Mucosa of descending colon (tissue), 3 donors: ENCODE data around the gene NNT. TPM values are rescaled to one million over a fixed set of nuclear protein-coding genes. Genes with fewer than 3 reads are reported as not detected.
"Not testable (repeated sequence)": the region's sequence is repeated elsewhere in the genome, so short reads cannot be mapped to it uniquely, and the experiment has no call there.

Experiments used
- ATAC-seq: fragments of 200-7000 bp; cut with Tn5 transposase; one replicate; pipeline ENCODE4 v1.9.1; 2020; ENCODE audit warnings: mild to moderate bottlenecking, moderate library complexity
- DNase-seq, 3 donors: peaks; one replicate each; pipeline ENCODE4 v3.0.0-alpha.2; 2020
- H3K36me3 ChIP-seq: fragments of 200-600 bp; one replicate; pipeline ENCODE4 v1.8.0; 2021; ENCODE audit warnings: low read depth, mild to moderate bottlenecking
- H3K4me1 ChIP-seq: fragments of 200-600 bp; one replicate; pipeline ENCODE4 v1.8.0; 2021; ENCODE audit warnings: low read depth, mild to moderate bottlenecking
- H3K4me3 ChIP-seq: fragments of 200-600 bp; one replicate; pipeline ENCODE4 v1.8.0; 2021; ENCODE audit warnings: mild to moderate bottlenecking
- H3K9me3 ChIP-seq: fragments of 200-600 bp; one replicate; pipeline ENCODE4 v1.8.0; 2021; ENCODE audit warnings: mild to moderate bottlenecking
- intact Hi-C, 2 donors: fragments of 100-400 bp; cut with DNase I in 1 of 2; cut with micrococcal nuclease in 1 of 2; formaldehyde crosslinking; loops; one replicate each; pipeline versions ENCODE4 v1.11.0 to v1.11.1; 2022; cut with DNase I, micrococcal nuclease
- total RNA-seq, 3 donors: library from RNA; stranded (reverse); fragmentation: NEBNext Ultra II Directional in 2 of 3; extraction: Animal tissue kit (Norgen Biotek cat#: 25700) in 2 of 3; gene quantifications; one replicate each; pipeline versions ENCODE4 v1.2.1 to v1.2.4, GENCODE V29; 2021 to 2023
- TF ChIP-seq, protein P1 (sequence below): fragments of 200-600 bp; IDR thresholded peaks from one replicate; pipeline ENCODE4 v1.8.0; 2022; ENCODE audit warnings: antibody characterized with exemption, mild to moderate bottlenecking
- donor health status: DM: no; HTN: no; CAD: no; lungs with moderate emphysema.
- donor health status: DM: no; HTN: no; CAD: no.
- donor health status: DM: no; HTN: yes; CAD: no.

Gene NNT
- total RNA-seq, 3 donors from 2014 or later: 111 to 121 (median 119) TPM

DNA sequence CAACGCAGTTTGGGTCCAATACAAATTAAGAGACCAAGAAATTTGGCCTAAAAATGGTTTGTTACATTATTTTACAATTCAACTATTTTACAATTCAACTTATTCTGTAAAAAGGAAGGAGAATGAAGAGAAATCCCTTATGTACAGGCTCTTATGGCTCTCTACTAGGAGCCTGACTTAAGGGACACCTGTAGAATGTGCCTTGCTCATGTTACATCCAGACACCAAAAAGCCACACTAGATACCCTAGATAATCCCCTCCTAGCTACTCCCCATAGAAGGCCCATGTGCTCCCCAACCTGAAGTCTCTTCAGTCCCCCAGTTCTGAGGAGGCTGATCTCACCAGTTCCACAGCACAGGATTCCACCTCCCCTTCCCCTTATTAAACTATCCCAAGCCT is 14.1 kb upstream of the NNT start:
- no peaks in the 10 kb centered on the region for H3K36me3 ChIP-seq
- no peak for DNase-seq
- H3K9me3 ChIP-seq: no peaks in the 10 kb centered on the region
- H3K4me3 ChIP-seq: no peak overlapping the region
- H3K4me1 ChIP-seq: no peaks in the 10 kb centered on the region
- intact Hi-C loops: no loop called here
- TF ChIP-seq, protein P1, sequence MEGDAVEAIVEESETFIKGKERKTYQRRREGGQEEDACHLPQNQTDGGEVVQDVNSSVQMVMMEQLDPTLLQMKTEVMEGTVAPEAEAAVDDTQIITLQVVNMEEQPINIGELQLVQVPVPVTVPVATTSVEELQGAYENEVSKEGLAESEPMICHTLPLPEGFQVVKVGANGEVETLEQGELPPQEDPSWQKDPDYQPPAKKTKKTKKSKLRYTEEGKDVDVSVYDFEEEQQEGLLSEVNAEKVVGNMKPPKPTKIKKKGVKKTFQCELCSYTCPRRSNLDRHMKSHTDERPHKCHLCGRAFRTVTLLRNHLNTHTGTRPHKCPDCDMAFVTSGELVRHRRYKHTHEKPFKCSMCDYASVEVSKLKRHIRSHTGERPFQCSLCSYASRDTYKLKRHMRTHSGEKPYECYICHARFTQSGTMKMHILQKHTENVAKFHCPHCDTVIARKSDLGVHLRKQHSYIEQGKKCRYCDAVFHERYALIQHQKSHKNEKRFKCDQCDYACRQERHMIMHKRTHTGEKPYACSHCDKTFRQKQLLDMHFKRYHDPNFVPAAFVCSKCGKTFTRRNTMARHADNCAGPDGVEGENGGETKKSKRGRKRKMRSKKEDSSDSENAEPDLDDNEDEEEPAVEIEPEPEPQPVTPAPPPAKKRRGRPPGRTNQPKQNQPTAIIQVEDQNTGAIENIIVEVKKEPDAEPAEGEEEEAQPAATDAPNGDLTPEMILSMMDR: no peak
- no peak for ATAC-seq

DNA sequence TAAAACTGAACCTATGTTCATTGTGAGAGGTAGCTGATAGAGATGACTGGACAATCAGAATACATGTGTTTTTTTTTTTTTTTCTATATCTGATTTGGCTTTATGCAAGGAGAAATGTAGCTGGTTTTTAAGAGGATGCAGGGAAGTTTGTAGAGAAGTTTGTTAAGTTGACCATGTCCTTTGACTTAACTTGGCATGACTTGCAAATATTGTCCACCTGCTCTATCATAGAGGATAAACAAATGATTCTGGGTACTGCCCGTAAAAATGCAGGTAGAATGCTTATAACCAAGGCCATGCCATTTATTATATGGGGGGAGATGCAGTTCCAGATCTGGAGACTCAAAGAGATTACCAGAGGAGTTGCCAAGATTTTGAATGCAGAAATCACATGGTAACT is 13.7 kb upstream of the NNT start:
- H3K4me3 ChIP-seq: no peak overlapping the region
- no peaks in the 10 kb centered on the region for H3K36me3 ChIP-seq
- ATAC-seq (no peak), DNase-seq (no peak)
- TF ChIP-seq, protein P1: no peak
- intact Hi-C loops: no loop called here
- no peaks in the 10 kb centered on the region for H3K9me3 ChIP-seq
- no peaks in the 10 kb centered on the region for H3K4me1 ChIP-seq

DNA sequence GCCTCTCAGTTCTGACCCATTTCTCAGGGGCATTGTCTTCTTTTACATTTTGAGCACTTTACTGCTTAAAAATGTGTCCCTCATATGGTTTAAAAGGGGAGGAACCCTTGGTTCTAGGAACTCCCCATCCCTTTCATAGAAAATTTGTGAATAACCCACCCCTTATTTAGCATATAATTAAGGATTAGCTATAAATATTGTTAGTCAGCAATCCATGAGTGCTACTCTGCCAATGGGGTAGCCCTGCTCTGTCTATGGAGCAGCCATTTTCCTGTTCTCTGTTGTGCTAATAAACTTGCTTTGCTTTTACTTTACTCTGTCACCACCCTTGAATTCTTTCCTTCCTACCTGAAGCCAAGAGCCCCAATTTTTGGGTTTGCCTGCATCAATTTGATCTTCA is 12.3 kb upstream of the NNT start:
- Histone ChIP-seq H3K4me3 (no peak overlapping the region), H3K4me1 (no peaks in the 10 kb centered on the region), H3K9me3 (no peaks in the 10 kb centered on the region), H3K36me3 (no peaks in the 10 kb centered on the region)
- TF ChIP-seq, protein P1: no peak
- no peak for DNase-seq
- ATAC-seq: no peak
- intact Hi-C loops: no loop called here

DNA sequence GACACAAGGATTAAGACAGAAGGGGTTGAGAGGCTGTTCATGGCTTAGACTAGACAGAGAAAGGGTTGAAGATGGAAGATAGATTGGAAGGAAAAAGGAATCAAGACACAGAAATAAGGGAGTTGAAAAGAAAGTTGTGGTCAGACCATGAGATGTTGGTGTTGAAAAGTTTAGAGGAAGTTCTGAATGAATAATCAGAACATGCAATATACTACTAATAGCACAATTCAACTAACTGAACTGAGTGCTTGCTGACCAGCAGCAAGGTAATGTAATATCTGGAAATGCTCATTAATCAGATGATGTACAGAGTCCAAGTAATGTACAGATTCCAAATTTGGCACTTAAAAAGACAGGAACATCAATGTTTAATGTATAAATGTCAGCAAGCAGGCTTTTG is 10.6 kb upstream of the NNT start:
- ATAC-seq (no peak), DNase-seq (no peak)
- intact Hi-C loops: no loop called here
- Histone ChIP-seq H3K4me3 (no peak overlapping the region), H3K4me1 (no peaks in the 10 kb centered on the region), H3K36me3 (no peaks in the 10 kb centered on the region), H3K9me3 (no peaks in the 10 kb centered on the region)
- TF ChIP-seq, protein P1: no peak

DNA sequence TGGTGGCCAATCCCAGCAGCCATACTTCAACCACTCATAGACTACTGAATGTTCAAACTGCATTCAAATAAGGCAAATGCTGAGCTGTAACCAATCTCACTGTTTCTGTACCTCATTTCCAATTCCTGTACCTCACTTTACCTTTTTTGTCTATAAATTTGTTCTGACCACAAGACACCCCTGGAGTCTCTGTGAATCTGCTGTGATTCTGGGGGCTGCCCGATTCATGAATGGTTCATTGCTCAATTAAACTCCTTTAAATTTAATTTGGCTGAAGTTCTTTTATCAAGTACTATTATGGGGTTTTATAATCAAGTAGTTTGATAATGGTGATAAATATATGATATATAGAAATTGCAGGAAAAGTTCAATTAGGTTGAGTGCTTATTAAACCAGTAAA is 4.1 kb upstream of the NNT start:
- H3K4me3 ChIP-seq, intact Hi-C loops, ATAC-seq, H3K36me3 ChIP-seq, DNase-seq, H3K9me3 ChIP-seq, H3K4me1 ChIP-seq: not testable (repeated sequence)

DNA sequence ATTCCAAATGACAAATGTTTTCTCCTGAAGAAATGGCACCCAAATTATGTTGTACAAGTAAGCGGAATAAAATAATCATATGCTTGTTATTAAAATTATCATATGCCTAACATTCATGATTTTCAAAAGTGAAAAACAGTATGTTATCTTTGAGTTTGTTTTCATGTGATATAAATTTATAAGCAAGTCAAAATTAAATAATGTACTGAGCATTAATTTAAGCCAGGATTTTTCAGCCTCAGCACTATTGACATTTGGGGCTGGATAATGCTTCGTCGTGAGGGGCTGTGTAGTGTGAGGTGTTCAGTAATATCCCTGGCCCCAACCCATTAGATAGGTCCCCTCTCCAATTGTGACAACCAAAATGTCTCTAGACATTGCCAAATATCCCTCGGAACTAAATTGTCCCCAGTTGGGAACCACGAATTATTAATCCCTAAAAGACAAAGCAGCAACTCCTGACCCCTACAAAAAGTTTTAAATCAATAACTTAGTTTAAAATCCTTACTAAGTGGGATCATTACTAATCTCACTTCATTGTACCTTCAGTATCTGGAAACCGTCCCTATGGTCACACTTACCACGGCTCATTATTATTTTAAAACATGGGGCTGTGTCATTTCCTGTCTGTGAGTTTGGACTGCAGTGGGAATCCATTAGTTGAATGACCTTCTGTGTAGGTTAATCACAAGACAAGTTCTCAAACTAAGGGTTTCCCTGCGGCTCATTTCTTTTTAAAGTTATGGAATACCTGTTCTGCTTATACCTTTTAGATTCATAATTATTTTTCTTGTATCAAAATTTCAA is 1.3 kb upstream of the NNT start:
- intact Hi-C loops: no loop called here

More for the DNA sequence above, 1.3 kb upstream of the NNT start:
- Histone ChIP-seq H3K4me1 (no peaks in the 10 kb centered on the region), H3K36me3 (no peaks in the 10 kb centered on the region), H3K9me3 (no peaks in the 10 kb centered on the region), H3K4me3 (no peak overlapping the region)
- ATAC-seq (no peak), DNase-seq (no peak)
- TF ChIP-seq, protein P1: no peak
